Muscle layer of duodenum (tissue), 2 donors: ENCODE data around the gene INPP4B.

Source experiments
- H3K27ac ChIP-seq: one replicate; pipeline ENCODE4 v1.7.0; 2013; ENCODE audit warnings: mild to moderate bottlenecking, low read length
- H3K27me3 ChIP-seq: one replicate; pipeline ENCODE4 v1.7.0; 2013; ENCODE audit warnings: low read depth, mild to moderate bottlenecking, control low read depth, low read length
- H3K36me3 ChIP-seq, 2 donors: one replicate each; pipeline ENCODE4 v1.7.0; 2013; ENCODE audit warnings: low read length in 2 of 2, control low read depth in 1 of 2, mild to moderate bottlenecking in 1 of 2; ENCODE audit not compliant: insufficient read depth in 2 of 2, control insufficient read depth in 1 of 2
- H3K4me1 ChIP-seq, 2 donors: one replicate each; pipeline ENCODE4 v1.7.0; 2013; ENCODE audit warnings: low read length in 2 of 2, mild to moderate bottlenecking in 2 of 2, control low read depth in 1 of 2, moderate library complexity in 1 of 2; ENCODE audit not compliant: insufficient read depth in 2 of 2, control insufficient read depth in 1 of 2
- H3K4me3 ChIP-seq, 2 donors: one replicate each; pipeline ENCODE4 v1.7.0; 2013; ENCODE audit warnings: low read length in 2 of 2, low read depth in 1 of 2, mild to moderate bottlenecking in 1 of 2
- H3K9me3 ChIP-seq, 2 donors: one replicate each; pipeline ENCODE4 v1.7.0; 2013; ENCODE audit warnings: low read length in 2 of 2, control low read depth in 1 of 2, mild to moderate bottlenecking in 1 of 2; ENCODE audit not compliant: control insufficient read depth in 1 of 2
- donor health status: healthy.

Gene INPP4B

GRCh38 chr4:142778900-142779299, 67.2 kb downstream of the INPP4B start:
- Histone ChIP-seq H3K27me3 (no peaks in the 10 kb centered on the region), H3K36me3 (no peaks in the 10 kb centered on the region), H3K9me3 (no peaks in the 10 kb centered on the region), H3K27ac (no peak overlapping the region), H3K4me3 (no peak overlapping the region), H3K4me1 (peaks cover 0 to 4% of the 10 kb centered on the region in 2 donors)

GRCh38 chr4:142778430-142778829, 67.7 kb downstream of the INPP4B start:
- Histone ChIP-seq H3K36me3 (no peaks in the 10 kb centered on the region), H3K4me1 (peaks cover 0 to 4% of the 10 kb centered on the region in 2 donors), H3K27me3 (no peaks in the 10 kb centered on the region), H3K27ac (no peak overlapping the region), H3K9me3 (no peaks in the 10 kb centered on the region), H3K4me3 (no peak overlapping the region)

- Histone ChIP-seq H3K9me3 (no peaks in the 10 kb centered on the region), H3K27me3 (no peaks in the 10 kb centered on the region), H3K36me3 (no peaks in the 10 kb centered on the region), H3K27ac (no peak overlapping the region), H3K4me3 (no peak overlapping the region), H3K4me1 (peaks cover 0 to 4% of the 10 kb centered on the region in 2 donors)
Observed at GRCh38 chr4:142777045-142777743, 68.9 kb downstream of the INPP4B start.

GRCh38 chr4:142776026-142776425, 70.1 kb downstream of the INPP4B start:
- Histone ChIP-seq H3K9me3 (no peaks in the 10 kb centered on the region), H3K27ac (no peak overlapping the region), H3K27me3 (no peaks in the 10 kb centered on the region), H3K36me3 (no peaks in the 10 kb centered on the region), H3K4me1 (peaks cover 0 to 4% of the 10 kb centered on the region in 2 donors), H3K4me3 (no peak overlapping the region)

GRCh38 chr4:142773505-142773904, 72.6 kb downstream of the INPP4B start:
- no peak overlapping the region for H3K4me3 ChIP-seq
- no peak overlapping the region for H3K27ac ChIP-seq
- H3K36me3 ChIP-seq, result no peaks in the 10 kb centered on the region
- no peaks in the 10 kb centered on the region for H3K27me3 ChIP-seq
- no peaks in the 10 kb centered on the region for H3K4me1 ChIP-seq
- no peaks in the 10 kb centered on the region for H3K9me3 ChIP-seq

- Histone ChIP-seq H3K27me3 (no peaks in the 10 kb centered on the region), H3K9me3 (no peaks in the 10 kb centered on the region), H3K36me3 (no peaks in the 10 kb centered on the region), H3K27ac (no peak overlapping the region), H3K4me1 (peaks cover 0 to 10% of the 10 kb centered on the region in 2 donors), H3K4me3 (no peak overlapping the region)
Observed at GRCh38 chr4:142762280-142762679, 83.8 kb downstream of the INPP4B start.

GRCh38 chr4:142752202-142752786, 93.8 kb downstream of the INPP4B start:
- Histone ChIP-seq H3K36me3 (no peaks in the 10 kb centered on the region), H3K27ac (no peak overlapping the region), H3K4me1 (peaks cover 0 to 6% of the 10 kb centered on the region in 2 donors), H3K27me3 (no peaks in the 10 kb centered on the region), H3K9me3 (no peaks in the 10 kb centered on the region), H3K4me3 (peak overlapping the region in 1 of 2 donors; percentile 1)

- no peak overlapping the region for H3K4me3 ChIP-seq
- no peaks in the 10 kb centered on the region for H3K4me1 ChIP-seq
- peaks cover 0 to 3% of the 10 kb centered on the region in 2 donors for H3K9me3 ChIP-seq
- H3K27ac ChIP-seq, result no peak overlapping the region
- H3K27me3 ChIP-seq, result no peaks in the 10 kb centered on the region
- H3K36me3 ChIP-seq, result no peaks in the 10 kb centered on the region
Observed at GRCh38 chr4:142743121-142743825, 102.8 kb downstream of the INPP4B start.

- peaks cover 0 to 3% of the 10 kb centered on the region in 2 donors for H3K9me3 ChIP-seq
Observed at GRCh38 chr4:142741995-142742394, 104.1 kb downstream of the INPP4B start.

GRCh38 chr4:142728233-142728632, 117.9 kb downstream of the INPP4B start:
- Histone ChIP-seq H3K27ac (no peak overlapping the region), H3K4me1 (no peaks in the 10 kb centered on the region), H3K27me3 (no peaks in the 10 kb centered on the region), H3K4me3 (no peak overlapping the region), H3K9me3 (no peaks in the 10 kb centered on the region), H3K36me3 (no peaks in the 10 kb centered on the region)

More at GRCh38 chr4:142741995-142742394, 104.1 kb downstream of the INPP4B start:
- H3K27me3 ChIP-seq, result no peaks in the 10 kb centered on the region
- H3K36me3 ChIP-seq, result no peaks in the 10 kb centered on the region
- H3K27ac ChIP-seq, result no peak overlapping the region
- H3K4me3 ChIP-seq, result no peak overlapping the region
- no peaks in the 10 kb centered on the region for H3K4me1 ChIP-seq

GRCh38 chr4:142727149-142727548, 119.0 kb downstream of the INPP4B start:
- no peaks in the 10 kb centered on the region for H3K4me1 ChIP-seq
- H3K27me3 ChIP-seq, result no peaks in the 10 kb centered on the region
- H3K36me3 ChIP-seq, result no peaks in the 10 kb centered on the region
- no peak overlapping the region for H3K27ac ChIP-seq
- H3K9me3 ChIP-seq, result no peaks in the 10 kb centered on the region
- H3K4me3 ChIP-seq, result no peak overlapping the region
